GM18951 (cell line): ENCODE measurements around the gene HUNK.
"Not testable (repeated sequence)": the region's sequence is repeated elsewhere in the genome, so short reads cannot be mapped to it uniquely, and the experiment has no call there.

ENCODE experiments used
- POLR2A ChIP-seq: IDR thresholded peaks from 4 replicates; pipeline ENCODE4 v1.6.1; 2011; ENCODE audit warnings: mild to moderate bottlenecking; ENCODE audit not compliant: insufficient read length, insufficient read depth; ENCODE audit errors: extremely low read depth
- in situ Hi-C: fragments of 300-500 bp; cut with MboI; formaldehyde crosslinking; loops from one replicate; pipeline ENCODE4 v1.12.0; 2022; ENCODE audit warnings: low sequenced_read_pairs, mixed read lengths, inconsistent platforms; ENCODE audit not compliant: unreplicated experiment

The HUNK gene

GRCh38 chr21:32036756-32037155 is 163.9 kb downstream of the HUNK start:
- no peak for TF ChIP-seq POLR2A
- in situ Hi-C loops = no loop called here

- in situ Hi-C loops = not testable (repeated sequence)
Measured at GRCh38 chr21:32038751-32039150, 165.9 kb downstream of the HUNK start.

GRCh38 chr21:32043458-32043857 is 170.6 kb downstream of the HUNK start:
- in situ Hi-C loops = no loop called here
- TF ChIP-seq POLR2A = no peak

GRCh38 chr21:32044205-32045180 is 171.7 kb downstream of the HUNK start:
- in situ Hi-C loops = no loop called here
- TF ChIP-seq POLR2A = no peak

GRCh38 chr21:32046191-32046590 is 173.4 kb downstream of the HUNK start:
- TF ChIP-seq POLR2A = no peak
- in situ Hi-C loops = no loop called here

- in situ Hi-C loops = no loop called here
- TF ChIP-seq POLR2A = no peak
Measured at GRCh38 chr21:32048353-32048752, 175.5 kb downstream of the HUNK start.
